HS-5 (cell line): Measurements from ENCODE around the gene HOXB4.

Experiments used
- DNase-seq: peaks from one replicate; pipeline ENCODE4 v3.0.0-alpha.2; 2012; ENCODE audit warnings: low read depth

HOXB4 gene

DNA sequence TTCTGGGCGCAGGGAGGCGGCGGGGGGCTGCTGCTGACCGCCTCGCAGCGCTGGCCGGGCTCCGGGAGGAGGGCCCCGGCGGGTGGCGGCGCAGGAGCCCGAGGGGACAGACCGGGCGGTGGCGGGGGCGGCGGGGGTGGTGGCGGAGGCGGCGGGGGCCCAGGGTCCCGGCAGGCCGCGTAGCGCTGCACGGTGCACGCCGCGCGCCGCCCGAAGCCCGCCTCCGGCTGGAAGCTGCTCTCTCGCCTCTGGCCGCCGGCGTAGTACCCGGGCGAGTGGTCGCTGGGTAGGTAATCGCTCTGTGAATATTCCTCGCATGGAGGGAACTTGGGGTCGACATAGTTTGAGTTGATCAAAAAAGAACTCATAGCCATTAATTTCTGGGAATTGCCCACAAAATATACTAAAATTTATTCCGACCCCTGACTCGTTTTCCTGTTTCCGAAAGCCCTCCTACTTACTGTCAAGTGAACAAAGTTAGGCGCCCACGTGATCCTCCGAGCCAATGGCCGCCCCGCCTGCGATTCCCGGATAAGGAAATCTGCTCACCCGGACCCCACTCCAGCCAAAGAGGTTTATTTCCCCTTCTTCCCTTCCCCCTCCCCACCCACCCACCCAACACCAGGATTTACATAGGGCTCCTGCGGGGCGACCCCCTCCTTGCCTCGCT is at the start of gene HOXB4:
TSS of gene HOXB4 (minus strand) at position 405 of the 670 bp plus-strand sequence. CDS start at position 374, 31 bp downstream.
- DNase-seq, result no peak

- no peak for DNase-seq
Measured at GRCh38 chr17:48627118-48627597, 49.0 kb upstream of the HOXB4 start.

DNA sequence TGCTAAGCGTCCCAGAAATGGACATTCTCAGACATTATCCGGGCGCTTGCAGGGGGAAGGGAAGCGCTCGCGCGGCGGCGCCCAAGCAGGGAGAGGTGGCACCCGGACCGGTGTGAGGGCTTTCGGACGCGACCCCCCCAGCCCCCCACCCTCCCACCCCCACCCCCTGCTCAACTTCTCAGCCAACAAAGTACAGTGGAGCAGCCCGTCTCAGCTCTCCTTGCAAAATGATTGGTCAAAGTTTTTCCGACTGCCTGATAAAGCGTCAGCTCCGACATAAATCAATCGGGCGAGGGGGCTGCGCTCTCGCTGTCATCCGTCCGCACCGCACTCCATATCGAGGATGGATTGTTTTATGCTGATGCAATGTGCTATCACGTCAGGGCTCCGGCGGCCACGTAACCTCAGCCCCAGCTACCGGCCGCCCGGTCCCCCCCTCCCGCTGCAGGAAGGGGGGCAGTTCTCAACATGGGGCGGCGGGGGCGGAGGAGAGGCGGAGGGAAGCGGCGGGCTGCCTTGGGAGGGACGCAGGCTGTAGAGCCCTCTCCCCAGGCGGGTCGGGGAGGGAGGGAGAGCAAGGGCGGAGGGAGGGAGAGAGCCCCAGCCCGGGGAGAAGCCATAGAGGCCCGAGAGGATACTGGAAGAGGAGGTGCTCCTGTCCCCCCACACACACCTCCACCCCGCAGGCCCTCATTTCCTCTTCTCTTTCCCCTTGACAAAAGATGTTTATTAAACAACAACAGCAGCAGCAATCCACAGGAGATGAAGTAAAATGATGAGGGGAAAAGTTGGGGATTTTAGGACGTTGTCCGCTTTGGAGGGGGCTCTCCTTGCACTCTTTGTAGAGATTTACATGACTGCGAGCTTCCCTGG is 48.3 kb upstream of the HOXB4 start, which contains the start of gene HOXB9:
TSS of gene HOXB9 (minus strand) at position 114 of the 873 bp plus-strand sequence. CDS start at position 25, 89 bp downstream.
- no peak for DNase-seq

- DNase-seq, result no peak
Measured at GRCh38 chr17:48625495-48626244, 47.5 kb upstream of the HOXB4 start.

- no peak for DNase-seq
Measured at GRCh38 chr17:48624544-48625494, 46.7 kb upstream of the HOXB4 start.

- no peak for DNase-seq
Measured at GRCh38 chr17:48624118-48624517, 46.0 kb upstream of the HOXB4 start.

GRCh38 chr17:48623583-48623982 is 45.4 kb upstream of the HOXB4 start:
- no peak for DNase-seq

- no peak for DNase-seq
Measured at GRCh38 chr17:48622857-48623256, 44.7 kb upstream of the HOXB4 start.

- no peak for DNase-seq
Measured at GRCh38 chr17:48621410-48622392, 43.6 kb upstream of the HOXB4 start.

DNA sequence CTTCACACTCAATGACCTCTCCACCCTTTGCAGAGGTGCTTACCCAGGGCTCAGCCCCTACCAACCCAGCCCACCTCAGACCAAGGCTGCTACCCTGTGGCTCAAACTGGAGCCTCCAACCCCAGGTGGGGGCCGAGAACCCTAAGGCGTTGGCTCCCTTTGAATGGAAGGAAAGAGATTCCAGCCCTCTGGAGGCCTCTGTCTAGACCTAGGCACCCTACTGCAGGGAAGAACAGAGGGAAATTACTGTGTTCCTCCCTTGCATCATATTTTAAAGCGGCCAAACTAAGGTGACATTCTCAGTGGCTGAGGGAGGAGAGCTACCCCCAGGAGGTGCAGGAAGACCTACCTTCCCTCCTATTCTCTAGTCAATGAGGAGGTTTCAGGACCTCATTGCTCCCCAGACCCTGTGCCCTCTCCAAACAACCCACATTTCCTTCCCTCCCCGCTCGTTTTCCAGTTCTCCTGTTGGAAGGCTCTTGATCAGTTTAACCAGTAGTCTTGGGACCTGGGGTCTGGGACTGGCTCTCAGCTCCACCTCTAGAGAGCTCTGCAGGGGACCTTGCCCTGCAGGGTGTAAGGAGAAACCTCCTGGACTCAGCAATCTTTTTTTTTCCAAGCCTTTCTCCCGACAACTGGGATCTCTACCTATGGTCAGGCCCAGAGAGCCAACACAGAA is 42.5 kb upstream of the HOXB4 start:
- no peak for DNase-seq

DNA sequence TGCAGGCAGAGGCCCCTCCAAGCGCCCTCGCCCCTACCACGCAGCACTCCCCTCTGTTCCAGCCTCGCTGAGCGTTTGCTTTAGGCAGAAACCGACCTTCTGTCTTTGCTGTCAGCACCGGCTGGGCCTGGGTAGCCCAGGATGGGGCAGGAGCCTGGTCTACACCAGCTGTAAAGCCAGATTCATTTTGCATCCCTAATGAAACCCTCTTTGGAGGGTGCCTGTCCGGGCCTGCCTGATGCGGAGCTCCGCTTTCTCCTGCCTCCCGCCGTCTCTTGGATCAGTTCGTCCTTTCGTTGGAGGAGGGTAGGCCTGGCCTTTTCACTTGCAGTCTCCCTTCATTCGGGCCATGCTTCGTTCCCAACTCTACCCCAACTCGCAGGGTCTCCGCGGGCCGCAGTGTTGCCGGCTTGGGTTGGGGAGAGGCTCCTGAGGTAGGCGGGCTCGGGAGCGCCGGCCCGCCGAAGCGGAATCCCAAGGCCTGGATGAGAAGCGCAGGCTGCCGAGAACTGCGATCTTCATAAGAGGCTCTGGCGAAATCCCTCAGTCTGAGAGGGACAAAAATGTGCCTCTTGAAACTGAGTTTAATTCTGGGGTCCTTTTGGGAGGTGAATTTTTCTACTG is 41.8 kb upstream of the HOXB4 start:
- no peak for DNase-seq

- no peak for DNase-seq
Measured at GRCh38 chr17:48618256-48618896, 40.2 kb upstream of the HOXB4 start.

DNA sequence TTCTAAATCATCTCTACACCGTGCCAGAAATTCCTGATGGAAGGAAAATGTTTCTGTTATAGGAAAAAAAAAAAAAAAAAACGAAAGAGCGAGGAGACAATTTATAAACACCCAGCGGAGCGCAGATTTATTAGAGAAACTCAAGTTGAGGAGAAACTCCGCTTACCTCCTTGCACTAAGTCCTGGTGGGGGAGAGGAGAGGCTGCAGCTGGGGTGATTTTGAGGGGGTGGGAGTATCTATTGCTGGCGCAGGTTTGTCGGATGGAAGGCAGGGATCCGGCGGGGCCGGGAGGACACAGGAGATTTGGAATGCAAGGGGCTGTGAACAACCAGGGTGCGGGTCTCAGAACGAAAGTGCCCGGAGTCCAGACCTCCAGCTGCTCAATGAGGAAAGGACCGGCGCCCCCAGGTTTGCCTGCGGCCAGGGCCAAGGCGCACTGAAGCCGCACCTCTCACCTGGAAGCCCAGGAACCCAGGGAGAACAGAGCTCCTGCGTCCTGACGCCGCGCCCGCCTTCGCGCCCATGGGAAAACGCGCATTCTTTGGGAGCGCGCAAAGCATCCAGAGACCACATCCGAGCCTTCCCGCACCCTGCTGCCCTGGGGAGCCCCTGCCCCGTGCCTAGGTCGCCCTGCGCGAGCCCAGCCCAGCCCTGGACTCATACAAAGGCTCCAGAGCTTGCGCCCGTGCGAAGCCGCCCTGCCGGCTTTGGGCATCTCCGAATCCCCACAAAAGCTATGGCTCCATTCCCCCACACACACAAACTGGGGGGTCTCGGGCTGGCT is 39.5 kb upstream of the HOXB4 start:
- no peak for DNase-seq

DNA sequence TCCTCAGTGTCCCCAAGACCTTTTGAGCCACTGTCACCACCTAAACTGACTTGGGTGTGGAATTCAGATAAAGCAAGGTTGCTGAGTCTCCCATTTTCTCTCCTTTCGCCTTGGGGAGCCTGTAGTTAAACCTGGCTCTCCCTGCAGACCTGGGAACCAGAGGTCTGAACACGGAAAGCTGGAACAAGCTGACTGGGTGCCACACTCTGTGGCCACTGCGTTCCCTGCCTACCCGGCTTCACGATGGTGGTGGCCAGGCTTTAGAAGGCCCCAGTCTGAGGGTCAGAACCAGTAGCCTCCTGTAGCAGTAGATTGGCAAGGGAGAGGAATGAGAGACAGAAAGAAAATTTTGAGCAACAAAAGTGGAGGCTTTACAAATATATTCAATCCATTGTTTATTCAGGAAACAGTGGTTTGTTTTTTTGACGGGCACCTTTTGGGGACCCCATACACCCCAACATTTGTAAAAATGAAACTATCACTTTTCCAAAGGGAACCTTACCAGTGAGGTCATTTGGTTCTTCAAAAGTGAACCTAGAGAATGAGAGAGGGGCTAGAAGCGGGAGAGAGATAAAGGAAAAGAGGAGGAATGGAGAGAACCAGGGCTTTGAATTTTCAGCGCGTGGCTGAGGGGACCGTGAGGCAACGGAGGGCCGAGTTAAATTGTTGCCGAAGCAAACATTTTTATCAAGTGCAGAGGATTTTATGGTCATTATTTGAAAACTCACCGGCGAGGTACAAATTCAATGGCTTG is 38.7 kb upstream of the HOXB4 start:
- DNase-seq, result no peak

DNA sequence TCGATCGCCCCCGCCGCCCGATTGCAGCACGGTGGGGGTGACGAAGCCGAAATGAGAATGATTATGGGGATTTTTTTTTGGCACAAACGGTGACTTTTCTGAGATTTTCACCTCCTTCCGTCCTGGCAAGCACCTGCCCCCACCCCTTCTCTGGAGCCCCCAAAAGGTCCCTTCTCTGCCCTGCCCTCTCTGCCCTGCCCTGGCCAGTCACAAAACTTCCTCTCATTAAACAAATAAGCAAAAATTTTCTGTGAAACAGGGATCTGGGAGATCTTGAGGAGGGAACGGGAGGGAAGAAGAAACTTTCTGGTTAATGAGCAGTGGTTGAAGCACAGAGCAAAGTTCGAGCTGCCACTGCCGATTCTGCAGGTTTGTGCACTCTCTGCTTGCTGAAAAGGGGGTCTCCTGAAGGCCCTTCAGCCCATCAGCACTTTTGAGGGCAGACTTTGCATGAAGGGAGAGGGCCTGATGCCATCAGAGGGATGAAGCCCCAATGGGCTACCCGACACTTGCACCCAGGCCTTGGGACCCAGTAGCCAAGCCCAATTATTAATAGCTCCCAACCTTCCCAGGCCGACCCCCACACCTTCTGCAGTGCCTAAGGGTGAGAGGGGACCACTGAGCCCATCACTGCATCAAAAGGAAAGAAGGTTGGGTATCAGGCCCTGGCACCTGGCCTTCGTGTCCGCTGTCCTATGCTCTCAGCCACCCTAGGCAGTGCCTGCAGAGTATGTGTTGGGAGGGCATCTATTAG is 38.0 kb upstream of the HOXB4 start:
- no peak for DNase-seq
